Measurements from ENCODE around the gene MRGPRE. TPM values are rescaled to one million over a fixed set of nuclear protein-coding genes. Genes with fewer than 3 reads are reported as not detected.
"Not testable (repeated sequence)": the region's sequence is repeated elsewhere in the genome, so short reads cannot be mapped to it uniquely, and the experiment has no call there.

Gene MRGPRE, protein sequence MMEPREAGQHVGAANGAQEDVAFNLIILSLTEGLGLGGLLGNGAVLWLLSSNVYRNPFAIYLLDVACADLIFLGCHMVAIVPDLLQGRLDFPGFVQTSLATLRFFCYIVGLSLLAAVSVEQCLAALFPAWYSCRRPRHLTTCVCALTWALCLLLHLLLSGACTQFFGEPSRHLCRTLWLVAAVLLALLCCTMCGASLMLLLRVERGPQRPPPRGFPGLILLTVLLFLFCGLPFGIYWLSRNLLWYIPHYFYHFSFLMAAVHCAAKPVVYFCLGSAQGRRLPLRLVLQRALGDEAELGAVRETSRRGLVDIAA
- total RNA-seq, result under 1 TPM in 1 of 4 donors, not detected in 3; 0.46 TPM

DNA sequence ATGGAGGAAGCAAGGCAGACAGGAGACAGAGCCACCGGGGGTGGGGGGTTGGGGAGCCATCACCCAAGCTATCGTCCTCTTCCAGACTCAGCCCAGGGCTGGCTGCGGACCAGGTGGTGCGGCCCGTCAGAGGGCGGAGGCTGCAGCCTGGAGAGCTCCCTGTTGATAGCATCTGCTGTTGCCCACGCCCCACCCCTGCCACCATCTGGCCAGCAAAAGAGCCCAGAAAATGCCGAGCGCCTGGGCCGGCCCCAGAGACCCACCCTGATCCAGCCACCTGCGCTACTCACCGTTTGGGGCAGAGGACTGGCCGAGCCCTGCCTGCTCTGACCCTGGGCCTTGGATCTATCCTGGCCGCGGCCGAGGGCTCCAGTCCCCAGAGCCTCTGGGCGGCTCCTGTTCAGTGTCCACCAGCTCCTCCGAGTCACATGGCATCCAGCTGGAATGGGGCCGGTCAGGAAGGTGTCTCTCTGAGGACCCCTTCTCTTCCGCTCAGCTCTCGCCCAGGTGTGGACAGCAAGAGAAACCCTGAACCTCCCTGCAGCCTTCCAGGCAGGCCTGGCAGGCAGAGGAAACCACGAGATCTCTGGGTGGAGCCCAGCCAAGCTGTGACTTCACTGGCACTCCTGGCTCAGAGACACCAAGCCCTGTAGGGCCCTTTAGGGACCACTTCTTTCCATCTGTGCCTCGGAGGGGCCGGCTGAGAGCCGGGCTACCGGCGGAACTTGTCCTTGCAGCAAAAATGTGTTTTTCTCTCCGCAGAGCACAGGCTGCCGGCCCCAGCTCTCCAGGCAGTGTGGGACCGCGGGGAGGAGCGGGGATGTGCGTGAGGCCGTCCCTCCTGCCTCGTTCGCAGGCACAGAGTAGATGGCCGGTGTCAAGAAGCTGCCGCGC, at the start of gene MRGPRE:
Gene MRGPRE, minus strand, starts transcription at position 567 of the 894 bp plus-strand sequence. CDS start 3,618 bp downstream, outside the sequence.
- peaks cover 0 to 44% (median 0%) of the 10 kb centered on the region in 4 donors for H3K27me3 ChIP-seq

DNA sequence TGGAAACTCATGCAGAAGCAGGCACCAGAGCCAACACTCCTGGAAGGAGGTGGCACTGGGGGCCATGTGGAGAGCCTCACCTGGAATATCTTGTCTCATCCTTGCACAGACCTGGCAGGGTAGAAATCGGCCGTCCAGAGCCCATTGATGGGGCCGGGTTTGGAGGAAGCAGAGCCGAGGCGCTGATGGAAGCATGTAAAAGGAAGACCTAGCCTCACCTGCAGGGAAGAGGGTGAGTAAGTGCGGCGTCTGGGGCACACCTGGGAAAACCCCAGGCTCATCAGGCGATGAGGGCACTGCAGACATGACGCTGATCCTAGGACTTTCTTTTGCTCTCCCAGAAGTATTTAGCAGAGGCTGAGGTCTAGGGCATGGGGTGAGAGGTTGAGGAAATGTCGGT, 48.9 kb upstream of the MRGPRE start:
- DNase-seq (ENCODE audit: extremely low spot score); H3K27ac ChIP-seq (replicated peaks in 1 of 4); H3K27me3 ChIP-seq; H3K4me1 ChIP-seq; H3K9me3 ChIP-seq; intact Hi-C loops (cut with DNase I); H3K4me3 ChIP-seq; H3K36me3 ChIP-seq: not testable (repeated sequence)
- 100% methylated on average over 1 of the region's 10 CpGs for WGBS

More for the DNA sequence above, at the start of gene MRGPRE:
- intact Hi-C loops (cut with DNase I), result no loop called here
- TF ChIP-seq, protein P1, sequence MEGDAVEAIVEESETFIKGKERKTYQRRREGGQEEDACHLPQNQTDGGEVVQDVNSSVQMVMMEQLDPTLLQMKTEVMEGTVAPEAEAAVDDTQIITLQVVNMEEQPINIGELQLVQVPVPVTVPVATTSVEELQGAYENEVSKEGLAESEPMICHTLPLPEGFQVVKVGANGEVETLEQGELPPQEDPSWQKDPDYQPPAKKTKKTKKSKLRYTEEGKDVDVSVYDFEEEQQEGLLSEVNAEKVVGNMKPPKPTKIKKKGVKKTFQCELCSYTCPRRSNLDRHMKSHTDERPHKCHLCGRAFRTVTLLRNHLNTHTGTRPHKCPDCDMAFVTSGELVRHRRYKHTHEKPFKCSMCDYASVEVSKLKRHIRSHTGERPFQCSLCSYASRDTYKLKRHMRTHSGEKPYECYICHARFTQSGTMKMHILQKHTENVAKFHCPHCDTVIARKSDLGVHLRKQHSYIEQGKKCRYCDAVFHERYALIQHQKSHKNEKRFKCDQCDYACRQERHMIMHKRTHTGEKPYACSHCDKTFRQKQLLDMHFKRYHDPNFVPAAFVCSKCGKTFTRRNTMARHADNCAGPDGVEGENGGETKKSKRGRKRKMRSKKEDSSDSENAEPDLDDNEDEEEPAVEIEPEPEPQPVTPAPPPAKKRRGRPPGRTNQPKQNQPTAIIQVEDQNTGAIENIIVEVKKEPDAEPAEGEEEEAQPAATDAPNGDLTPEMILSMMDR (IDR thresholded peaks at IDR 0.05), result no peak
- TF ChIP-seq POLR2AphosphoS5 (IDR thresholded peaks at IDR 0.05) (no peak), EP300 (IDR thresholded peaks at IDR 0.05) (no peak), POLR2A (IDR thresholded peaks at IDR 0.05; ENCODE audit: low read depth) (no peak)
- Histone ChIP-seq H3K4me1 (peaks cover 0 to 7% (median 6%) of the 10 kb centered on the region in 4 donors), H3K4me3 (peak within 1 kb of the TSS in 2 of 4 donors; percentile 8 to 24), H3K36me3 (no peaks in the 10 kb centered on the region), H3K27ac (replicated peaks in 1 of 4) (no peak within 1 kb of the TSS), H3K9me3 (no peaks in the 10 kb centered on the region)
- WGBS, result 62% methylated on average over 17 of the region's 39 CpGs
- no peak for DNase-seq (ENCODE audit: extremely low spot score)

DNA sequence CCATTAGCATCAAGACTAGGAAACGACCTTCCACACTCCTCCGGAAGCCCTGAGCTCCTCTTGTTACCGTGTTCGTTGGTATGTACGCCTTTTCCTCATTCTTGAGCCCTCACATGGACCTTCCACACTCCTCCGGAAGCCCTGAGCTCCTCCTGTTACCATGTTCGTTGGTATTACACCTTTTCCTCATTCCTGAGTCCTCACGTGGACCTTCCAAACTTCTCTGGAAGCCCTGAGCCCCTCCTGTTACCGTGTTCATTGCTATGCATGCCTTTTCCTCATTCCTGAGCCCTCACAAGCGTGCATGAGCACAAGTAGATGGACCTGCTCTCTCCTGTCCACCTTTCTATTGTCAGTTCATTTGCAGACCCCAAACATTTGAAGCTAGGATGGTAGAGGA, 48.4 kb upstream of the MRGPRE start:
- H3K9me3 ChIP-seq; H3K4me1 ChIP-seq; DNase-seq (ENCODE audit: extremely low spot score); H3K4me3 ChIP-seq; H3K27me3 ChIP-seq; H3K27ac ChIP-seq (replicated peaks in 1 of 4); H3K36me3 ChIP-seq; intact Hi-C loops (cut with DNase I): not testable (repeated sequence)
- no CpG with 5 or more reads among the region's 10 CpGs for WGBS

DNA sequence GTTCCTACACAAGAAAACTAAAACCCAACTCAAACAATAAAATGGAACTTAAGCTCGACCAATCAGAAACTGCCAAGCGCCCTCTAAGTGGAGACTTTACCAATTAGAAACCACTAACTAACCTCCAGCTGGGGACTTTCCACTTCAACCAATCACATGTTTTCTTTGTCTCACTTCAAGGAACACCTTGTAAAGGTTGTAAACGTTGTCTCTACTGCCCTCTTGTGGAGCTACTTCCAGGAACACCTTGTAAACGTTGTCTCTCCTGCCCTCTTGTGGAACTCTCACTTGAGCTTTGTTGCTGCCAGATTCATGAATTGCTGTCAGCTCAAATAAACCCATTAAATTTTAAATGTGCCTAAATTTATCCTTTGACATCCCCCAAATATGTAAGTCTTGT, 46.7 kb upstream of the MRGPRE start:
- H3K4me3 ChIP-seq; H3K4me1 ChIP-seq; H3K9me3 ChIP-seq; H3K36me3 ChIP-seq; DNase-seq (ENCODE audit: extremely low spot score); H3K27me3 ChIP-seq; intact Hi-C loops (cut with DNase I); H3K27ac ChIP-seq (replicated peaks in 1 of 4): not testable (repeated sequence)
- no CpG with 5 or more reads among the region's 4 CpGs for WGBS

DNA sequence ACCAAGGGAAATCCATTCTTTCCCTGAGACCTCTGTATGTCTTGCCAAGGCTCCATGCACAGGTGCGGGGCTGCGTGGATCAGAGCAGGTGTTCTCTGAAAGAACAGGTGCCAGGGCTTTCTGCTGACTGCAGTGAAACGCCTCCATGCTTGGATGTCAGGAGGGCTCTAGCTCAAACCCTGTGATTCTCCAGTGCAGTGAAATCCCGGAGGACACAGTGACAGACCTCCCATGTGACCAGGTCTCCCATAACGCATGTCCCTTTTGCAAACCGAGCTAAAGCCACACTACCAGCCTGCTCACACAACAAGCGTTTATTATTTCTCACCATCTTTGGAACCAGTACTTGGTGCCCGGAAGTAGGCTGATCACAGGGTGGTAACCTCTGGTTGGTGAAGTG, 41.4 kb upstream of the MRGPRE start:
- H3K9me3 ChIP-seq; H3K27me3 ChIP-seq; H3K4me3 ChIP-seq; H3K36me3 ChIP-seq; intact Hi-C loops (cut with DNase I); H3K27ac ChIP-seq (replicated peaks in 1 of 4); DNase-seq (ENCODE audit: extremely low spot score); H3K4me1 ChIP-seq: not testable (repeated sequence)
- no CpG with 5 or more reads among the region's 8 CpGs for whole genome bisulfite sequencing

DNA sequence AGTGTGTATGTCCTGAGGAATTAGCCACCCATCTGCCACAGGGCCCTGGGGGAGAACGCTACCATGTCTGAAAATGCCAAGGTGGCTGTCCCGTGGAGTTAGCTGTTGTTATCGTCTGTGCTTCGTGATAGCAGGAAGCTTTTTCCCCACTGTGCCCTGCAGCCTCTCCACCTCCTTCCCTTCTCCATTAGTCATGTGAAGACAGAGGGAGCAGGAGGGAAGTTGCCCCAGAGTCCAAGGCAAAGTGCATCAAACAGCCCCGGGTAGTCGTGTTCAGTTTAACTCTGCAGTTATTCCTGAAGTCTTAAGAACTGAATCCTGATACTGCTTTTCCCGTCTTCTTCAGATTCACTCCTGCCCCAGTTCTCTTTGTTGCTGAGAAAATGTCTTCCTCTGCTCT, 30.3 kb upstream of the MRGPRE start:
- intact Hi-C loops (cut with DNase I); H3K9me3 ChIP-seq; H3K36me3 ChIP-seq; H3K4me1 ChIP-seq; H3K27ac ChIP-seq (replicated peaks in 1 of 4); H3K4me3 ChIP-seq; H3K27me3 ChIP-seq; DNase-seq (ENCODE audit: extremely low spot score): not testable (repeated sequence)
- WGBS, result 33% methylated on average over 4 of the region's 7 CpGs

DNA sequence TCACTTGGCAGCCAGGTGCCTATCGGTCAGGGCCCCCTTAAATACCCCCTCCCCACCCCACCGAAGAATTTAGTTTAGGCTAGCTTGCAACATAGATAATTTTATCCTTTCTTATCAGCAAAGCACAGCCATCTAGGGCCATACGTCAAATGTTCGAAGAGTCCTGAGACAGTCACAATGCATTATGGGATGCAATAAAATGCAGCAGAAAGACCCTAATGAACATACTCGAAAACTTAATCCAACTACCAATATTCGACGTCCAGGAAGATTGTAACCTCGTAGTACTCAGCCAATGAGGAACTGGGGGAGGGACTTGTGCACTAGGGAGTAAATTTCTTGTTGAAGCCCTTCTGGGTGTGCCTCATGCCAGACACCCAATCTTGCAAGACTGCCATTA, 29.6 kb upstream of the MRGPRE start:
- intact Hi-C loops (cut with DNase I), result not testable (repeated sequence)

DNA sequence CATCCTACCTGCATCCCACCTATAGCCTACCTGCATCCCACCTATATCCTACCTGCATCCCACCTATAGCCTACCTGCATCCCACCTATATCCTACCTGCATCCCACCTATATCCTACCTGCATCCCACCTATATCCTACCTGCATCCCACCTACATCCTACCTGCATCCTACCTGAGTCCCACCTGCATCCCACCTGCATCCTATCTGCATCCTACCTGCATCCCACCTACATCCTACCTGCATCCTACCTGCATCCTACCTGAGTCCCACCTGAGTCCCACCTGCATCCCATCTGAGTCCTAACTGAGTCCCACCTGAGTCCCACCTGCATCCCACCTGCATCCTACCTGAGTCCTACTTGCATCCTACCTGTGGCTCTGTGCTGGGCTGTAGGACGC, 25.3 kb upstream of the MRGPRE start:
- intact Hi-C loops (cut with DNase I); H3K9me3 ChIP-seq; H3K27ac ChIP-seq (replicated peaks in 1 of 4); H3K36me3 ChIP-seq; H3K4me1 ChIP-seq; H3K4me3 ChIP-seq; DNase-seq (ENCODE audit: extremely low spot score); H3K27me3 ChIP-seq: not testable (repeated sequence)
- WGBS, result 100% methylated on average over 1 of the region's 1 CpG

More for the DNA sequence above, 29.6 kb upstream of the MRGPRE start:
- H3K9me3 ChIP-seq; H3K4me1 ChIP-seq; H3K27ac ChIP-seq (replicated peaks in 1 of 4); H3K27me3 ChIP-seq; H3K36me3 ChIP-seq; DNase-seq (ENCODE audit: extremely low spot score); H3K4me3 ChIP-seq: not testable (repeated sequence)
- WGBS, result 65% methylated on average over 6 of the region's 8 CpGs

DNA sequence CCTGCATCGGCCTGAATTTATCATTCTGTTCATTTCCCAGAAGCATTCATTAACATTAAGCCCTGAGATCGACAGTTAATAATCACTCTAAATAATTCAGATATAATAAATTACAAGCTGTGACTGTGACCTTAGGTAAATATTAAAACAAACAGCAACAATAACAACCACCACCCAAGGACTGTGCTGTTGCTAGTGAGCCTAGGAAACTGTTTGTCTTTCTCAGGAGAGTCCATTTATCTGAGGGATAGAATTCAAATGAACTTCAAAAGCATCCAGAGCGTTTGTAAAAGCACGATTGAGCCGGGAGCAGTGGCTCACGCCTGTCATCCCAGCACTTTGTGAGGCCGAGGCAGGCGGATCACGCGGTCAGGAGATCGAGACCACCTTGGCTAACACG, 23.0 kb upstream of the MRGPRE start:
- H3K27ac ChIP-seq (replicated peaks in 1 of 4); H3K36me3 ChIP-seq; H3K9me3 ChIP-seq; intact Hi-C loops (cut with DNase I); H3K4me3 ChIP-seq; H3K27me3 ChIP-seq; DNase-seq (ENCODE audit: extremely low spot score); H3K4me1 ChIP-seq: not testable (repeated sequence)
- no CpG with 5 or more reads among the region's 12 CpGs for WGBS

DNA sequence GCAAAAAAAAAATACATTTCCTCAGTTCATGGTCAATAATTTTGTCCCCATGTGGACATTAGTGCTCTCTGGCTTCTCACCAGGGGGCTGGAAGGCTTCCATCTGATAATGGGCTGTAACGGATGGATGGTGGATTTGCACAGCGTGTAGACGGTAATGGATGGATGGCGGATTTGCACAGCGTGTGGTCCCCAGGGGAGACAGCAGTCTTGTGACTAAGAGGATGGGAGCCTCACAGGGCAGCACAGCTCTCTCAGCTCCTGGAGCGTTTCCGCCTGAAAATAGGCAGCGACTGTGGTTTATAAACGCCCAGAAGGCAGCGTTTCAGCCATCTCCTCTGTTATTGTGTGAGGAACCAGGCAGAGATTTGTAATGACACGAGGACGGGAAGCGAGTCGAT, 22.6 kb upstream of the MRGPRE start:
- intact Hi-C loops (cut with DNase I); H3K27ac ChIP-seq (replicated peaks in 1 of 4): not testable (repeated sequence)
- no CpG with 5 or more reads among the region's 14 CpGs for WGBS

More for the DNA sequence above, 22.6 kb upstream of the MRGPRE start:
- not testable (repeated sequence) for H3K36me3 ChIP-seq; H3K9me3 ChIP-seq; H3K27me3 ChIP-seq; H3K4me1 ChIP-seq; H3K4me3 ChIP-seq; DNase-seq (ENCODE audit: extremely low spot score)
